Measurements from ENCODE around the gene MED28. TPM values are rescaled to one million over a fixed set of nuclear protein-coding genes. Genes with fewer than 3 reads are reported as not detected.
"Not testable (repeated sequence)": the region's sequence is repeated elsewhere in the genome, so short reads cannot be mapped to it uniquely, and the experiment has no call there.

The MED28 gene
- total RNA-seq, 1 experiment from 2014 or later = 106 TPM

DNA sequence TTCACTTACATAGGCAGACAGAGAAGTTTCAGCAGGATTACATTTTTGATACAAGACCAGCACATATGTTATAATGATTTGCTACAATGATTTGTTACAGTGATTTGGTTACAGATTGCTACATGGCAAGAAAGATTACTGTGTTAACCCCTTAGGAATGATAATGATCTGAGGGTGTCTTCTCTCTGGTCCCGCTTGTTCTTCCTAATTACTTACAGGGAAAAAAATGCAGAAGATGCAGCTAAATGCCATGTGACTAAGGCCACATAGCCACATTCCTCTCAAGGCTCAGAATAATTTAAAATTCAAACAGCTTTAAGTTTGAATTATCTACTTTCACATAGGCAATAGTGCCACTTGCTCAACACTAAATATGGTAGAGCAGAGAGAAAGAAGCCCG, 47.2 kb upstream of the MED28 start:
- ChIA-PET POLR2A (no interaction called here), CTCF (no interaction called here)
- H3K27ac Mint-ChIP-seq = no peak overlapping the region
- DNase-seq (ENCODE audit: low spot score) (no peak), ATAC-seq (no peak)
- no peaks in the 10 kb centered on the region for H3K4me1 Mint-ChIP-seq
- TF ChIP-seq, protein P1, sequence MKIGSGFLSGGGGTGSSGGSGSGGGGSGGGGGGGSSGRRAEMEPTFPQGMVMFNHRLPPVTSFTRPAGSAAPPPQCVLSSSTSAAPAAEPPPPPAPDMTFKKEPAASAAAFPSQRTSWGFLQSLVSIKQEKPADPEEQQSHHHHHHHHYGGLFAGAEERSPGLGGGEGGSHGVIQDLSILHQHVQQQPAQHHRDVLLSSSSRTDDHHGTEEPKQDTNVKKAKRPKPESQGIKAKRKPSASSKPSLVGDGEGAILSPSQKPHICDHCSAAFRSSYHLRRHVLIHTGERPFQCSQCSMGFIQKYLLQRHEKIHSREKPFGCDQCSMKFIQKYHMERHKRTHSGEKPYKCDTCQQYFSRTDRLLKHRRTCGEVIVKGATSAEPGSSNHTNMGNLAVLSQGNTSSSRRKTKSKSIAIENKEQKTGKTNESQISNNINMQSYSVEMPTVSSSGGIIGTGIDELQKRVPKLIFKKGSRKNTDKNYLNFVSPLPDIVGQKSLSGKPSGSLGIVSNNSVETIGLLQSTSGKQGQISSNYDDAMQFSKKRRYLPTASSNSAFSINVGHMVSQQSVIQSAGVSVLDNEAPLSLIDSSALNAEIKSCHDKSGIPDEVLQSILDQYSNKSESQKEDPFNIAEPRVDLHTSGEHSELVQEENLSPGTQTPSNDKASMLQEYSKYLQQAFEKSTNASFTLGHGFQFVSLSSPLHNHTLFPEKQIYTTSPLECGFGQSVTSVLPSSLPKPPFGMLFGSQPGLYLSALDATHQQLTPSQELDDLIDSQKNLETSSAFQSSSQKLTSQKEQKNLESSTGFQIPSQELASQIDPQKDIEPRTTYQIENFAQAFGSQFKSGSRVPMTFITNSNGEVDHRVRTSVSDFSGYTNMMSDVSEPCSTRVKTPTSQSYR (CRISPR knock-in tag; IDR thresholded peaks at IDR 0.05) = no peak
- TF ChIP-seq, protein P2, sequence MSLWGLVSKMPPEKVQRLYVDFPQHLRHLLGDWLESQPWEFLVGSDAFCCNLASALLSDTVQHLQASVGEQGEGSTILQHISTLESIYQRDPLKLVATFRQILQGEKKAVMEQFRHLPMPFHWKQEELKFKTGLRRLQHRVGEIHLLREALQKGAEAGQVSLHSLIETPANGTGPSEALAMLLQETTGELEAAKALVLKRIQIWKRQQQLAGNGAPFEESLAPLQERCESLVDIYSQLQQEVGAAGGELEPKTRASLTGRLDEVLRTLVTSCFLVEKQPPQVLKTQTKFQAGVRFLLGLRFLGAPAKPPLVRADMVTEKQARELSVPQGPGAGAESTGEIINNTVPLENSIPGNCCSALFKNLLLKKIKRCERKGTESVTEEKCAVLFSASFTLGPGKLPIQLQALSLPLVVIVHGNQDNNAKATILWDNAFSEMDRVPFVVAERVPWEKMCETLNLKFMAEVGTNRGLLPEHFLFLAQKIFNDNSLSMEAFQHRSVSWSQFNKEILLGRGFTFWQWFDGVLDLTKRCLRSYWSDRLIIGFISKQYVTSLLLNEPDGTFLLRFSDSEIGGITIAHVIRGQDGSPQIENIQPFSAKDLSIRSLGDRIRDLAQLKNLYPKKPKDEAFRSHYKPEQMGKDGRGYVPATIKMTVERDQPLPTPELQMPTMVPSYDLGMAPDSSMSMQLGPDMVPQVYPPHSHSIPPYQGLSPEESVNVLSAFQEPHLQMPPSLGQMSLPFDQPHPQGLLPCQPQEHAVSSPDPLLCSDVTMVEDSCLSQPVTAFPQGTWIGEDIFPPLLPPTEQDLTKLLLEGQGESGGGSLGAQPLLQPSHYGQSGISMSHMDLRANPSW (CRISPR knock-in tag; conservative IDR thresholded peaks at IDR 0.05; ENCODE audit: low read depth) = no peak
- TF ChIP-seq, protein P3, sequence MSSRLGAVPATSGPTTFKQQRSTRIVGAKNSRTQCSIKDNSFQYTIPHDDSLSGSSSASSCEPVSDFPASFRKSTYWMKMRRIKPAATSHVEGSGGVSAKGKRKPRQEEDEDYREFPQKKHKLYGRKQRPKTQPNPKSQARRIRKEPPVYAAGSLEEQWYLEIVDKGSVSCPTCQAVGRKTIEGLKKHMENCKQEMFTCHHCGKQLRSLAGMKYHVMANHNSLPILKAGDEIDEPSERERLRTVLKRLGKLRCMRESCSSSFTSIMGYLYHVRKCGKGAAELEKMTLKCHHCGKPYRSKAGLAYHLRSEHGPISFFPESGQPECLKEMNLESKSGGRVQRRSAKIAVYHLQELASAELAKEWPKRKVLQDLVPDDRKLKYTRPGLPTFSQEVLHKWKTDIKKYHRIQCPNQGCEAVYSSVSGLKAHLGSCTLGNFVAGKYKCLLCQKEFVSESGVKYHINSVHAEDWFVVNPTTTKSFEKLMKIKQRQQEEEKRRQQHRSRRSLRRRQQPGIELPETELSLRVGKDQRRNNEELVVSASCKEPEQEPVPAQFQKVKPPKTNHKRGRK (CRISPR knock-in tag; IDR thresholded peaks at IDR 0.05; ENCODE audit: borderline replicate concordance) = no peak
- TF ChIP-seq NR1H2 (CRISPR knock-in tag; IDR thresholded peaks at IDR 0.05) (no peak), ETV6 (CRISPR knock-in tag; IDR thresholded peaks at IDR 0.05) (no peak), ELF4 (CRISPR knock-in tag; IDR thresholded peaks at IDR 0.05; ENCODE audit: low read depth) (no peak)
- TF ChIP-seq, protein P4, sequence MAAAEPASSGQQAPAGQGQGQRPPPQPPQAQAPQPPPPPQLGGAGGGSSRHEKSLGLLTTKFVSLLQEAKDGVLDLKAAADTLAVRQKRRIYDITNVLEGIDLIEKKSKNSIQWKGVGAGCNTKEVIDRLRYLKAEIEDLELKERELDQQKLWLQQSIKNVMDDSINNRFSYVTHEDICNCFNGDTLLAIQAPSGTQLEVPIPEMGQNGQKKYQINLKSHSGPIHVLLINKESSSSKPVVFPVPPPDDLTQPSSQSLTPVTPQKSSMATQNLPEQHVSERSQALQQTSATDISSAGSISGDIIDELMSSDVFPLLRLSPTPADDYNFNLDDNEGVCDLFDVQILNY (CRISPR knock-in tag; IDR thresholded peaks at IDR 0.05) = no peak
- no peaks in the 10 kb centered on the region; the same call in 1 of the 2 replicates for H3K9me3 Mint-ChIP-seq
- no peaks in the 10 kb centered on the region for H3K27me3 Mint-ChIP-seq (ENCODE audit: low read depth)
- no peak overlapping the region for H3K4me3 Mint-ChIP-seq
- no peaks in the 10 kb centered on the region for H3K36me3 Mint-ChIP-seq

DNA sequence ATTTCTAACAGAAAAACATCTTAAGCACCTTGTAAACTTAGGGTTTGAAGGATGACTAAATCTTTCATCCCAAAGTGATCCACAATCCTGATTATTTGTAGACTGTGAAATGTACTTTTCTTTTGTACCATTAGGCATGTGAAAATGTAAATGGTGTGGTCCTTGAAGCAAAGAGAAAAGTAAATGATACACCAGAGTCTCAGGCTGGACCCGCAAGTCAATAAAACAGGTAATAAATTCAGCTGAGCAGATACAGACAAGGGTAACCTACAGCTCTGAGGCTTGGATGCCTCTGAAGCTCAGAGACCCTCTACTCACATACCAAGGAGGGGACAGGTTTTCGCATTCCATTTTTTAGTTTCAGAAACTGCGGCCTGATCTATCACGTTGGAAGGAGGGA, 40.2 kb upstream of the MED28 start:
- ATAC-seq (no peak), DNase-seq (ENCODE audit: low spot score) (no peak)
- TF ChIP-seq JUN (CRISPR knock-in tag; IDR thresholded peaks at IDR 0.05) = no peak
- TF ChIP-seq, protein P5, sequence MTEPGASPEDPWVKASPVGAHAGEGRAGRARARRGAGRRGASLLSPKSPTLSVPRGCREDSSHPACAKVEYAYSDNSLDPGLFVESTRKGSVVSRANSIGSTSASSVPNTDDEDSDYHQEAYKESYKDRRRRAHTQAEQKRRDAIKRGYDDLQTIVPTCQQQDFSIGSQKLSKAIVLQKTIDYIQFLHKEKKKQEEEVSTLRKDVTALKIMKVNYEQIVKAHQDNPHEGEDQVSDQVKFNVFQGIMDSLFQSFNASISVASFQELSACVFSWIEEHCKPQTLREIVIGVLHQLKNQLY (CRISPR knock-in tag; IDR thresholded peaks at IDR 0.05) = no peak
- TF ChIP-seq ZNF121 (CRISPR knock-in tag; IDR thresholded peaks at IDR 0.05) = no peak
- no peak for TF ChIP-seq FOXP1 (CRISPR knock-in tag; IDR thresholded peaks at IDR 0.05; ENCODE audit: borderline replicate concordance)
- CTCF ChIA-PET = no interaction called here
- Mint-ChIP-seq H3K27ac (no peak overlapping the region), H3K9me3 (no peaks in the 10 kb centered on the region), H3K27me3 (ENCODE audit: low read depth) (peaks cover 6% of the 10 kb centered on the region; the same call in 1 of the 2 replicates), H3K36me3 (no peaks in the 10 kb centered on the region), H3K4me3 (no peak overlapping the region), H3K4me1 (peaks cover 15% of the 10 kb centered on the region)
- POLR2A ChIA-PET = no interaction called here

DNA sequence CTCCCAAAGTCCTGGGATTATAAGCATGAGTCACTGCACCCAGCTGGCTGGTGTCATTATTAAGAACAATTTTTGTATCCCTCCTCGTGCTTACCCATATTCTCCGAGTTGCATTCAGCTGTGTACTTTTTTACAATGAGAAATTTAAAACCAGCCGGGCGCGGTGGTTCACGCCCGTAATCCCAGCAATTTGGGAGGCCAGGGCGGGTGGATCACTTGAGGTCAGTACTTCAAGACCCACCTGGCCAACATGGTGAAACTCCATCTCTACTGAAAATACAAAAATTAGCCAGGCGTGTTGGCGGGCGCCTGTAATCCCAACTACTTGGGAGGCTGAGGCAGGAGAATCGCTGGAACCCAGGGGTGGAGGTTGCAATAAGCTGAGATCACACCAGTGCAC, 39.3 kb upstream of the MED28 start:
- ATAC-seq; H3K27me3 Mint-ChIP-seq (ENCODE audit: low read depth); H3K36me3 Mint-ChIP-seq; H3K9me3 Mint-ChIP-seq; DNase-seq (ENCODE audit: low spot score); CTCF ChIA-PET; H3K27ac Mint-ChIP-seq; H3K4me3 Mint-ChIP-seq; POLR2A ChIA-PET: not testable (repeated sequence)
- peaks cover 15% of the 10 kb centered on the region for H3K4me1 Mint-ChIP-seq
